Skin of body (tissue), 2 donors: ENCODE measurements around the gene CD83. TPM values are rescaled to one million over a fixed set of nuclear protein-coding genes. Genes with fewer than 3 reads are reported as not detected.
"Not testable (repeated sequence)": the region's sequence is repeated elsewhere in the genome, so short reads cannot be mapped to it uniquely, and the experiment has no call there.

Experiments used
- DNase-seq: peaks from one replicate; lab custom pipeline; 2025; lab: John Stamatoyannopoulos, UW
- total RNA-seq: library from RNA; depleted of rRNA; stranded (reverse); fragments of >200 nt; gene quantifications from one replicate; pipeline ENCODE4 v1.2.3, GENCODE V29; 2014

CD83 gene, protein sequence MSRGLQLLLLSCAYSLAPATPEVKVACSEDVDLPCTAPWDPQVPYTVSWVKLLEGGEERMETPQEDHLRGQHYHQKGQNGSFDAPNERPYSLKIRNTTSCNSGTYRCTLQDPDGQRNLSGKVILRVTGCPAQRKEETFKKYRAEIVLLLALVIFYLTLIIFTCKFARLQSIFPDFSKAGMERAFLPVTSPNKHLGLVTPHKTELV
- total RNA-seq, result 22.1 TPM

DNA sequence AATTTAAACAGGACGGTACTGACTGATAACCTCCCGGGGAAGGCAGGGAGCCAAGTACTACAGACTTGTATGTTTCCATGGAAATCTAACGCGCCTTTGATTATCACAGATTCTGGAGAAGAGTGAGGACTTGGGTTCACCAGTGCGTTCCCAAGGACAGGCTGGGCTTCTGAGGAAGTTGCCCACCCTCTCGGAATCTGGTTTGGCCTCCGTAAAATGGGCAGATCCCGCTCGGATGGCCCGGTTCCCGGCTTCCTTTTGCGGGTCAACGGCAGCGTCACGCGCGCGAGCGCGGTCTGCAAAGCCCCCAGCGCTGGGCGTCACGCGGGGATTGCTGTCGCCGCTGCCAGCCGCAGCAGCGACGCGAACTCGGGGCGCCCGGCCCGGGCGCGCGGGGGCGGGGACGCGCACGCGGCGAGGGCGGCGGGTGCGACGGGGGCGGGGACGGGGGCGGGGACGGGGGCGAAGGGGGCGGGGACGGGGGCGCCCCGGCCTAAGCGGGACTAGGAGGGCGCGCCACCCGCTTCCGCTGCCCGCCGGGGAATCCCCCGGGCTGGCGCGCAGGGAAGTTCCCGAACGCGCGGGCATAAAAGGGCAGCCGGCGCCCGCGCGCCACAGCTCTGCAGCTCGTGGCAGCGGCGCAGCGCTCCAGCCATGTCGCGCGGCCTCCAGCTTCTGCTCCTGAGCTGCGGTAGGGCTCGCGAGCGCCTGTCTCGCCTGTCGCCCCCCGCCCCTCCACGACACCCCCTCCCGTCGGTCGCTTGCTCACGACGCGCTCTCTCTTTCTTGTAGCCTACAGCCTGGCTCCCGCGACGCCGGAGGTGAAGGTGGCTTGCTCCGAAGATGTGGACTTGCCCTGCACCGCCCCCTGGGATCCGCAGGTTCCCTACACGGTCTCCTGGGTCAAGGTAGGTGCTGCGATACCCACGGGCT, at the start of gene CD83:
Gene CD83 (plus strand): TSS at position 615 of the 933 bp plus-strand sequence. CDS start 40 bp downstream, at position 655.
- peak; percentile 18 for DNase-seq

DNA sequence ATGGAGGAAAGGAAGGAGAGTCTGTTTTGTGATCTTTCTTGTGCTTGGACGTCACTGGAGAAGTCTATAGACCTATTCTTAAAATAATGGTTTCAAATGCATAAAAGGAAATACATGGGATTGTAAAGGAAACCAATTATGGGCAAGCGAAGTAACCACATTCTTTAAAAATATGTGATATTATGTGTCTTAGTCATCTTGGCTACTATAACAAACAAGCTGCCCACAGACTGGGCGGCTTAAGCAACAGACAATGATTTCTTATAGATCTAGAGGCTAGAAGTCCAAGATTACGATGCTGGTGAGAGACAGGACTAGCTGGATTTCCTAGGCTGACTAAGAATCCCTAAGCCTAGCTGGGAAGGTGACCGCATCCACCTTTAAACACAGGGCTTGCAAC, 49.4 kb upstream of the CD83 start:
- DNase-seq, result no peak

DNA sequence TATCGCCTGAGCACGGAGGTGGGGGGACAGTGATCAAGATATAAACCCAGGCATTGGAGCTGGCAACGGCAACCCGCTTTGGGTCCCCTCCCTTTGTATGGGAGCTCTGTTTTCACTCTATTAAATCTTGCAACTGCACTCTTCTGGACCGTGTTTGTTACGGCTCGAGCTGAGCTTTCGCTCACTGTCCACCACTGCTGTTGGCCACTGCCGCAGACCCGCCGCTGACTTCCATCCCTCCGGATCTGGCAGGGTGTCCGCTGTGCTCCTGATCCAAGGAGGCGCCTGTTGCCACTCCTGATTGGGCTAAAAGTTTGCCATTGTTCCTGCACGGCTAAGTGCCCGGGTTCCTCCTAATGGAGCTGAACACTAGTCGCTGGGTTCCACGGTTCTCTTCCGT, 48.9 kb upstream of the CD83 start:
- no peak for DNase-seq

DNA sequence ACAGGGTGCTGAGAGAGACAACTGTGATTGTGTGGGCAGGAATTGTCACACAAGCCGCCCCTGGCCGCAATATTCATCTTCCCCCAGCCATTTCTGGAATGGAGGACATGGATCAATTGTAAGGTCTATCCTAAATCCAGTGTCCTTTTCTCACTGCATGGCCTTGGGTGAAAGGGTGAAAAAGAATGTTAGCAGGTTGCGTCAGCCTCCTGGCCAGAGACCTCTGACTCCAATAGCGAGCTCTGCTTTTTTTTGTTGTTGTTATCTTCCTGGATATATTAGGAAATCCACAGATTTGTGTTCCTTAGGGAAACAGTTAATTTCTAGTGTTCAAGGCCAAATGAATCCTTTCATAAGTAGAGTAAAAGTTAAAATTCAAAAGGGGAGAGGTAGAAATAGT, 47.1 kb upstream of the CD83 start:
- no peak for DNase-seq

DNA sequence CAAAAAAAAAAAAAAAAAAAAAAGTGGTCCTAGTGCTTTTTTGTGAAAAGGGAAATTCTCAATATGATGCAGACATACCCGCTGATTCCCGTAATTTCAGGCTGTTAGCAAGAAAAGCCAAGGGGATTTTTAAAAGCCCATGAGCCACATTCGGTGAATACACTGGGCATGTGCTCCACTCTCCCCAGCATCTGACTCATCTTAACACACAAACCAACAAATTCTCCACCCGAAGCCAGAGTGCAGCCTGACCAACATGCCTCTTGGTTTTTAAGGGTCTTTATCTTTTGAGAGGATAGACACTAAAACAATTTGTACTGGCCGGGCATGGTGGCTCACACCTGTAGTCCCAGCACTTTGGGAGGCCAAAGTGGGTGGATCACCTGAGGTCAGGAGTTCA, 45.5 kb upstream of the CD83 start:
- DNase-seq, result no peak

DNA sequence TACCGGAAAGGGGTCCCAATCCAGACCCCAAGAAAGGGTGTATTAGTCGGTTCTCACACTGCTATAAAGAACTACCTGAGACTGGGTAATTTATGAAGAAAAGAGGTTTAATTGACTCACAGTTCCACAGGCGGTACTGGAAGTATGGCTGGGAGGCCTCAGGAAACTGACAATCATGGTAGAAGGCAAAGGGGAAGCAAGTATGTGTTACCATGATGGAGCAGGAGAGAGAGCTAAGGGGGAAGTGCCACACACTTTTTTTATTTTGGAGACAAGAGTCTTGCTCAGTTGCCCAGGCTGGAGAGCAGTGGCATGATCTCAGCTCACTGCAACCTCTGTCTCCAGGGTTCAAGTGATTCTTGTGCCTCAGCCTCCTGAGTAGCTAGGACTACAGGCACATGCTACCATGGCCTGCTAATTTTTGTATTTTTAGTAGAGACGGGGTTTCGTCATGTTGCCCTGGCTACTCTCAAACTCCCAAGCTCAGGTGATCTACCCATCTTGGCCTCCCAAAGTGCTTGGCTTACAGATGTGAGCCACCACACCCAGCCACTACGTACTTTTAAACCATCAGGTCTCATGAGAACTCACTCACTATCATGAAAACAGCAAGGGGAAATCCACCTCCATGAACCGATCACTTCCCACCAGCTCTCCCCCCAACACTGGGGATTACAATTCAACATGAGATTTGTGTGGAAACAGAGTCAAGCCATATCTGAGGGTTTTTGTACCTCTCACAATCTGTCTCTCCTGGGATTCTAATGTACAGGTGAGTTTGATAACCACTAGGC, 43.8 kb upstream of the CD83 start:
- DNase-seq, result not testable (repeated sequence)

DNA sequence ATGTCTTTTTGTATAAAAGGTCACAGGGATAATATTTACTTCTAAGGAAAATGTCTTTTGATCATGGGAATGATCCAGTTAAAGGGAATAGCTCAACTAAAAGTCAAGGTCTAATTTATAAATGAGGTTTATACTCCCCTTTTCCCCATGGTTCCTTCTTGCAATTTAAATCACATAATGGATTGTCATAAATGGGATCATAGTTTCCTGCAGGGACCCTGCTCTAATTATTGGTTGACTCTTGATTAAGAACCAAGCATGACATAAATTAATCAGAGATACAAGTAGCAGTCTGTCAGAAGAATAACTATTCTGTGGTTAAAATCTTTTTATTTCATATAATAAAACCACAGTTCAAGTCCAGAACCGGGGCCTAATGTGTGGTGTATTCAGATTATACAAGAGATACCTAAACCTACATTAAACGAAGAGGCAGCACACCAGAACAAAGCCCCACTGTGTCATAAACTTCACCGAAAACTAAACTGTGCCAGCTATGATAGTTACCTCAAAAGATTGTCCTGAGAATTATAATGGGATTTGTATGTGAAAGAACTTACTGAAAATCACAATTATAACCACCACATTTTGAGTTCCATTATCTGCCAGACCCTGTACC, 43.0 kb upstream of the CD83 start:
- DNase-seq, result no peak

DNA sequence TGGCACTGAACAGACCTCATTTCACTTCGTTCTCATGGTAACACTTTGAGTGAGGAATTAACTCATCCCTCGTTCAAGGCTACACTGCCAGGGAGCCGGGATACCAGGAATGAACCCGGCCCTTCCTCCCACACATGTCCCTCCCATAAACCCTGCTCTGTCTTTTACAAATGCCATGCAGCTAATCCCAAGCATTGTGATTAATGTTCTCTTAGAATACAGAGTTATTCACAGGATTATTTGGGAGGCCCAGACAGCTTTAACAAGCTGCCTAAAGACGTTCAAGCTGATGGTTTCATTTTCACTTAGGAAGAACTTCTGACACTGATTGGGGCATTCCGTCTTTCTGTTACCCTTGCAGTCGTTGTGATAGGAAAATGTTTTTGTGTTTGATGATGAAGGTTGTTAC, 42.5 kb upstream of the CD83 start:
- DNase-seq, result peak; percentile 30

DNA sequence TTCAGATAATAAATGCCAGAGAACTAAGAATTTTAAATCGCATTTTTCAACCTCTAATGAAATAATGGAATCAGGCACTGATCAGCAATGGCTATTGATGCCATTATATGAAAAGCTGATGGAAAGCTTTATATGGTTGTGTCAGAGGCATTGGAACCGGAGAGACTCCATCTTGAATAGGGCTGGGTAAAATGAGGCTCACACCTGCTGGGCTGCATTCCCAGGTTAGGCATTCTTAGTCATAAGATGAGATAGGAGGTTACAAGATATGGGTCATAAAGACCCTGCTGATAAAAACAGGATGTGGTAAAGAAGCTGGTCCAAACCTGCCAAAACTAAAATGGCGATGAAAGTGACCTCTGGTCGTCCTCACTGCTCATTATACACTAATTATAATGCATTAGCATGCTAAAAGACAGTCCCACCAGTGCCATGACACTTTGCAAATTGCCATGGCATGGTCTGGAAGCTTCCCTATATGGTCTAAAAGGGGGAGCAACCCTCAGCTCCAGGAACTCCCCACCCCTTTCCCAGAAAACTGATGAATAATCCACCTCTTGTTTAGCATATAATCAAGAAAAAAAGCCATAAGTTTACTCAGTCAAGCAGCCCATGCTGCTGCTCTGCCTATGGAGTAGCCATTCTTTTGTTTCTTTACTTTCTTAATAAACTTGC, 40.2 kb upstream of the CD83 start:
- DNase-seq, result no peak

DNA sequence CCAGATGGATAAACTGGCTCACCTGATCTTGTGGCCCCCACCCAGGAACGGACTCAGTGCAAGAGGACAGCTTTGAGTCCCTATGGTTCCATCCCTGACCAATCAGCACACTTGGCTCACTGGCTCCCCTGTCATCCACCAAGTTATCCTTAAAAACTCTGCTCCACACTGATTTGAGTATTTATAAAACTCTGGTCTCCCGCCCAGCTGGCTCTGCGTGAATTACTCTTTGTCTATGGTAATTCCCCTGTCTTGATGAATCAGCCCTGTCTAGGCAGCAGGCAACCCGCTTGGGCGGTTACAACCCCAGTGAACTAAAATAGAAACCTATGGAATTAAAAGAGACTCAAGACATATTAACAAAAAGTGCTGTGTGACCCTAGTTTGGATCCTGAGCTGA, 38.1 kb upstream of the CD83 start:
- DNase-seq, result no peak

DNA sequence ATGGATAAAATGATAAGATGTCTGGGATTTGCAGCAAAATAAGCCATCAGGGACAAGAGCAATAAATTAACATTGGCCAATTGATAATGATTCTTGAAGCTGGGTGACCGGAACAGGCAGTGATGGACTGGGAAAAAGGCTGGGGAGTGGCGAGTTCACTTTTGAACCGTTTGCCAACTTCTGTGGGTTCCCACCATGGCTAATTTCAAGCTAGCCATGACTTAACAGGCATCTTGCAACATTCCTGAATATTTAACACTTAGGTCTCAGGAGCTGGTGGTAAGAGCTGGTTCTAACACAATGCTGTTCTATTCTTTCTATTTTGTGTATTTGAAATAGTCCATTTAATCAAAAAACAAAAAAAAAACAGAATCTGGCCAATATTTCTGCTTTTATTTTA, 37.6 kb upstream of the CD83 start:
- no peak for DNase-seq

DNA sequence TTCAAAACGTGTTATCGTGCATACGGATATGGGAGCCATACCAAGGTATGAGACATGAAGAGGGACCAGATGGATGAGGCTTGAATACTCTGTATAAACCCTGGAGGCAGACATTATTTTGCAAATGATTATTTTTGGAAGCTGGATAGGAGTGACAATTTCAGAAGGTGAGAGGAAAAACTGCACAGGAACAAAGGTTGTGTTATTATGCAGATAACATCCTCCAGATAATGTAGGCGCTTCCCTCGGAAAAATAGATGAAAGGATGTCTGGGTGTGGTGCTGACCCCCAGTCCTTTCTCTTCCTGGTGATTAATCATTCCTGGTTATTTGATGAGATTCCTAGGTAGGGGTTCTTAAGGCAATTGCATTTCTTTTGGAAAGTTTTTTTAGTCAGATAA, 36.4 kb upstream of the CD83 start:
- no peak for DNase-seq

DNA sequence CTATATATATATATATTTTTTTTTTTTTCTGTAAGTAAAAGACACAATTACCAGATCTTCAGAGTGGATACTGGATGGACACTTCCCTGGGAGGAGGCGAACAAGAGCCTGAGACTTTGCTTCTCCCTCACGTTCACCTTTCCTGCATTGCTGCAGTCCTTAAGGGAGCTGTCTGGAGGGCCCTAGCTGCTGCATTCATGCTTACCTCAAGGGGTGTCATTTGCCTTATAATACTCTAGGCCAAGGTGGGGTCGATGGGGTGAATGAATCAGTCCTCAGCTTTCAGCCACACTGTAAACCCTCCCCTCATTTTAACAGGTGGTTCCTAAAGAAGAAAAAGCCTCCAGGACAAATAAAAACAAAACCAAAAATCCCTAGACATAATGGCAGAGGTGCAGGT, 34.8 kb upstream of the CD83 start:
- DNase-seq, result no peak

DNA sequence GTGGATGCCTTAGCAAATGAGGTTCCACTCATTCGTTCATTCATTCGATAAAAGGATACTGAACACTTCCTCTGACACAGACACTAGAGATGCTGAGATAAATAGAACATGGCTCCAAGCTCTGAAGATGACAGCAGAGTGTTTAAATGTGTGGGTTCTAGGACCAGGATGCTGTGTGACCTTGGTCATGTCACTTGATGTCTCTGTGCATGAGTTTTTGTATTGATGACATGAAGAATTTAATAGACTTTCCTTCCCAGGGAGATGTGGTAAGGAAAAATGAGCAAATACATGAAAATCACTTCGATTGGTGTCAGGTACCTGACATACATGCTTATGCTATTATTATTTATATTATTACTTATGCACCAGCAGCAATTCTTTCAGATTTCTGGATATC, 34.3 kb upstream of the CD83 start:
- DNase-seq, result no peak

DNA sequence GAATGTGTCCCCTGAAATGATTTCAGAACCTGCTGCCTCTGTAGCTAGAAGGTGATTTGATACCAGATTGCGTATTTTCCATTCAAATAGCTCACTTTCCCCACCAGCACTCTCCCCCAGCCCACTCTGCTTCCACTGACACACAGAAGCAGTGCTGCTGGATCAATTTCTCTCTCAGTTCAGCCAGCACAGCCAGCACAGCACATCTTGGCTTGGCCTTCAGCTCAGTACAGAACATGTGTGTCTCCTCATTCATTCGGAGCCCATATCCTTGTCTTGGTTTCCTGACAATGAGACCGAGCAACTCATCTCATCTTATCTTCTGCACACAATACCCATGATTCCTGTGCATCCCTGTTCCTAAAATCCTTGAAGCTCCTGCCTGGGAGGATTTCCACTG, 33.8 kb upstream of the CD83 start:
- DNase-seq, result peak; percentile 24

DNA sequence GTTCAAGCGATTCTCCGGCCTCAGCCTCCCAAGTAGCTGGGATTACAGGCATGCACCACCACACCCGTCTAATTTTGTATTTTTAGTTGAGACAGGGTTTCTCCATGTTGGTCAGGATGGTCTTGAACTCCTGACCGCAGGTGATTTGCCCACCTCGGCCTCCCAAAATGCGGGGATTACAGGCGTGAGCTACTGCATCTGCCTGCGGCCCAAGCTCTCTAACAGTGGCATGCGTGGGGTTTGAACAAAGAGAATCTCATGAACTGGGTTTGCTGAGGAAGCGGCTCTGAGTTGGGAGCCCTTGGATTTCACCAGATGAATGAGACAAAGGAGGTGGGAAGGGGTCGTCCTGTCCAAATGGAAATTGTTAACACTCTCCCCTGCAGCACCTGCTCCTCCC, 33.2 kb upstream of the CD83 start:
- no peak for DNase-seq

DNA sequence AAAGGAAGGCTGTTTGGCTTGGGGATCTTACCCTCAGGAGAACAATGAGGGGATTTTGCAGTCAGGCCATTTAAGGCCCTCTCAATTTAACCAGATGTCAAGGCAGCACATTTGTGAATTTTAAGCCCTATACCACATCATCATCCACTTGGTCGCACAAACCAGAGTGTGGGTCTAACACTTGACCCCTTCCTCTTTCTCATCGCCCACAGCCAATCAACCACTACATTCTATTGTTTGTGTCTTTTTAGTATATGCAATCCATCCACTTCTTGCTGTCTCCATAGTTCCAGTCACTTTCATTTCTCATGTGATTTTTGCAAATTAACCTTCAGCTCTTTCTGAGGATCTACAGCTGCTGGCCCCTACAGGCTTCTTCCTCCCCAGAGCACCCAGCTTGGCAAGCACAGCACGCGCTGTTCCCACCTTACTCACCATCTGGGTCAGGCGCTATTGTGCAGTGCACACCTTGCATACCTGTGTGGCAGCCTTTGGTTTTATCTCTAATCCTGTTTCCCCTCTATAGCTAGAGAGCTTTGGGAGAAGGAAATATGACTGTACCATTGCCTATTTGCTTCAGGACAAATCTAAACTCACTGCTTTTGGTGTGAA, 32.3 kb upstream of the CD83 start:
- DNase-seq, result no peak

DNA sequence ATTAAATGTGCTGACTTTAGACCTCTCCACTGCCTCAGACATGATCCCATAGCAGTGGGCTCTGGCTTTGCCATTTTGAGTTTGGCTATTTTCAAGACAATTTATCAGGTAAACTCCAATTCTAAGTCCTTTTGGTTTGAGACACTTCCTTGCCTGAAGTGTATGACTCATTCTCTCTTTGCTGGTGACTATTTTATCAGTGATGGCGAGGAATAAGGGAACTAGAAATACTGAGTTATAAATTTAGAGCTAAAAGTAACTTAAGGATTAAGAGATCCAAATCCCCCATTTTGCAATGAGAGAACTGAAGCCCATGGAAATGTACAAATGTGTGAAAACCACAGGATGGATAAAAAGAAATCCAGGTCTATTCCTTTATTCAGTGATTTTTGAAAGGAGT, 30.9 kb upstream of the CD83 start:
- no peak for DNase-seq

DNA sequence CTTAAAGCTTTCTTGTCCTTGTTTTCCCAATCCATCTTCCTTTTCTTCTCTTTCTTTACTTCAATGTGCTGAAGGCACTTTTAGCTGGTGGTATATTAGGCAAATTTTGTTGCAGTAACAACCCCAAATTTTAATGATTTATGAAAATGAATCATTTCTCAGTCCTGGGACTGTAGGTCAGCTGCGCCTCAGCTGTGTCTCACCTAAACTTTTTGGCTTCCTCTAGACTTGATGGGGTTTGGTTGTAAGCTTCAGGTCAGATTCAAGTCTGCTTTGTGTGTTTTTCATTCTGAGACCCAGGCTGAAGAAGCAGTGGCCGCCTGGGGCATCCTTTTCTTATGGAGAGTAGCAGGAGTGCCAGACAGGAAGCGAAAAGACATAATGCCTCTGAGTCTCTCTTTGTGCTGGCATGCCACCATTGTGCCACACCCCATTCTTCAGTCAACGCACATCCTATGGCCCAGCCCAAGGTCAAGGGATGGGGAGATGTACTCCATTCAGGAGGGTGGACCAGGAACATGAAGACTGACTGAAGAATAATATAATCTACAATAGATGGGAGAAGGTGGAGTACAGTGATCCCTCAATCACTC, 28.9 kb upstream of the CD83 start:
- DNase-seq, result no peak

DNA sequence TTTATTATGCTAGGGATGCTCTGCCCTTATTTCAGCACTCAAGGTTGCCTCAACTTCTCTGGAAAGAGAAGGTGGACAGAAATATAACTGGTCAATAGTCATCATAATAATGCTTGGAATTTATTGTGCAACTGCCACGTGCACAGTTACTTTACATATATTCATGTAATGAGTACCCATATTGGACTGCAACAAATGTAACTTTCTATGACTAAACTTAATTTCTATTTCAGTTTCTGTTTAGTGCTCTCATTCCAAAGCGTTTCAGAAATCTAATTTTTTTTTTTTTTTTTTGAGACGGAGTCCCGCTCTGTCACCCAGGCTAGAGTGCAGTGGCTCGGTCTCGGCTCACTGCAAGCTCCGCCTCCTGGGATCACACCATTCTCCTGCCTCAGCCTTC, 28.3 kb upstream of the CD83 start:
- DNase-seq, result no peak
